Measurements from ENCODE around the gene ANKRD34A.

ANKRD34A gene

DNA sequence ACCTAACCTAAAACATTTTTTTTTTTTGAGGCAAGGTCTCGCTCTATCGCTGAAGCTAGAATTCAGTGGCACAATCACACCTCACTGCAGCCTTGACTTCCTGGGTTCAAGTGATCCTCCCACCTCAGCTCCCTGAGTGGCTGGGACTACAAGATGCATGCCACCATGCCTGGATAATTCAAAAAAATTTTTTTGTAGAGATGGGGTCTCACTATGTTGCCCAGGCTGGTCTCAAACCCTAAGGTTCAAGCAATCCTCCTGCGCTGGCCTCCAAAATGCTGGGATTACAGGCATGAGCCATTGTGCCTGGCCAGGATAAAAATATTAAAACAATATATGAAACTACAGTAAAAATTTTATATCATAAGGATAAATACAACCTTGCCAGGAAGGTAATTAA lies 11.5 kb downstream of the ANKRD34A start:
- peaks cover 27% of the 10 kb centered on the region for H3K4me1 Mint-ChIP-seq
- H3K4me3 Mint-ChIP-seq: no peak overlapping the region
- H3K27me3 Mint-ChIP-seq (ENCODE audit: low read depth): peaks cover under 1% of the 10 kb centered on the region
- H3K9me3 Mint-ChIP-seq: no peaks in the 10 kb centered on the region
- TF ChIP-seq, protein P1, sequence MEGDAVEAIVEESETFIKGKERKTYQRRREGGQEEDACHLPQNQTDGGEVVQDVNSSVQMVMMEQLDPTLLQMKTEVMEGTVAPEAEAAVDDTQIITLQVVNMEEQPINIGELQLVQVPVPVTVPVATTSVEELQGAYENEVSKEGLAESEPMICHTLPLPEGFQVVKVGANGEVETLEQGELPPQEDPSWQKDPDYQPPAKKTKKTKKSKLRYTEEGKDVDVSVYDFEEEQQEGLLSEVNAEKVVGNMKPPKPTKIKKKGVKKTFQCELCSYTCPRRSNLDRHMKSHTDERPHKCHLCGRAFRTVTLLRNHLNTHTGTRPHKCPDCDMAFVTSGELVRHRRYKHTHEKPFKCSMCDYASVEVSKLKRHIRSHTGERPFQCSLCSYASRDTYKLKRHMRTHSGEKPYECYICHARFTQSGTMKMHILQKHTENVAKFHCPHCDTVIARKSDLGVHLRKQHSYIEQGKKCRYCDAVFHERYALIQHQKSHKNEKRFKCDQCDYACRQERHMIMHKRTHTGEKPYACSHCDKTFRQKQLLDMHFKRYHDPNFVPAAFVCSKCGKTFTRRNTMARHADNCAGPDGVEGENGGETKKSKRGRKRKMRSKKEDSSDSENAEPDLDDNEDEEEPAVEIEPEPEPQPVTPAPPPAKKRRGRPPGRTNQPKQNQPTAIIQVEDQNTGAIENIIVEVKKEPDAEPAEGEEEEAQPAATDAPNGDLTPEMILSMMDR (IDR thresholded peaks at IDR 0.05; ENCODE audit: unreplicated experiment in 3 of 3): no peak
- peaks cover 16% of the 10 kb centered on the region for H3K36me3 Mint-ChIP-seq (ENCODE audit: low read depth)
- no peak overlapping the region for H3K27ac Mint-ChIP-seq

DNA sequence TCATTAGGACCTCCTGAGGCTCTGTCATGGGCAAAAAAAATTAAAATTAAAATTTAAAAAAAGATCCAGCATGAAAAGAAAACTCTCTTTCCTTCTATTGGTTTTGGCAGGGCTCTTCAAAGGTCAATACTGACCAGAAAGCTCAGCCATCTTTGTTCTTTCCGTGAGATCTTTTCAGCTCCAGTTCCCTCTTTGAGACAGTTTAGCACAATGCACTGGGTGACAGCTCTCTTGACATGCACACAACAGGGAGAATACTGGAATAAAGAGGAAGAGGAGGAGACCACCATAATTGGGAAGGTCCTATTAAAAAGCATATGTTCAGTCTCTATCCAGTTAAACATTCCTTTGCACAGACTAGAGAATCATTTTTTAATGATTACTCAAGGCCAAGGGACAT lies 12.8 kb downstream of the ANKRD34A start:
- no peak overlapping the region for H3K27ac Mint-ChIP-seq
- H3K4me3 Mint-ChIP-seq: no peak overlapping the region
- no peaks in the 10 kb centered on the region for H3K9me3 Mint-ChIP-seq
- TF ChIP-seq, protein P1 (IDR thresholded peaks at IDR 0.05; ENCODE audit: unreplicated experiment in 3 of 3): no peak
- peaks cover 26% of the 10 kb centered on the region for H3K4me1 Mint-ChIP-seq
- H3K27me3 Mint-ChIP-seq (ENCODE audit: low read depth): no peaks in the 10 kb centered on the region
- peaks cover 23% of the 10 kb centered on the region for H3K36me3 Mint-ChIP-seq (ENCODE audit: low read depth)

DNA sequence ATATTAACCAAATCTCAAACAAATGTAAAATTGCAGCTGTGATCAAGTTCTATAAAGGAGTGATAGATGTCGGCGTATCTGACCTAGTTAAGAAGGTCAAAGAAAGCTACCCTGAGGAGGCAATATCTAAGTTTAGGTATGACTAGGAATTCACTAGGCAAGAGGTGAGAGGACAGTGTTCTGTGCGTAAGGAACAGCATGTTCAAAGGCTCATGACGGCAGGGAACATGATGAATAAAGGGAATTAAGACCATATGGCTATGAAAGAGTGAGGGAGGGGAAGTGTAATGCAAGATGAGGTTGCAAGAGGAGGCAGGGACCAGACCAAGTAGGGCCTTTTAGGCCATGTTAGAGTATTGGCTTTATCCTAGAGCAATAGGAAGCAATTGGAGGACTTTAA lies 15.2 kb downstream of the ANKRD34A start:
- Mint-ChIP-seq H3K4me1 (peaks cover 7% of the 10 kb centered on the region), H3K4me3 (no peak overlapping the region), H3K36me3 (ENCODE audit: low read depth) (peaks cover 29% of the 10 kb centered on the region), H3K27ac (peak overlapping the region in 1 of 3 experiments; percentile 7), H3K27me3 (ENCODE audit: low read depth) (no peaks in the 10 kb centered on the region), H3K9me3 (no peaks in the 10 kb centered on the region)
- TF ChIP-seq, protein P1 (IDR thresholded peaks at IDR 0.05; ENCODE audit: unreplicated experiment in 3 of 3): no peak

DNA sequence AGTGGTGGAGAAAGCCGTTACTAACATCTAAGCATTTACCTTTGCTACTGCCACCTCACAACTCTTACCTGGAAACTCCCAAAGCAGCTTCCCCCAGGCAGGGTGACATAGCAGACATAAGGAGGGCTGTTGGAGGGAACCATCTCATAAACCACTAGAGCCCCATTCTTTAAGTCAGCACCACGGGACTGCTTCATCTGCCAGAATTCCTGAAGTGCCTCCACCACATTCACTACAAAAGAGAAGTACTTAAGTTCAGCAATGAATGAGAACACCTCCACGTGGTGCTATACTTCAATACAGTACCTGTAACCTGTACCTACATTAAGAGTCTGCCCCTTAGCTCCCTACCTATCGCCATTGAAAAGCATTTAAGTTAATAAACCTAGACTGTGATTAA lies 16.8 kb downstream of the ANKRD34A start:
- H3K4me1 Mint-ChIP-seq: peaks cover 9% of the 10 kb centered on the region
- no peaks in the 10 kb centered on the region for H3K9me3 Mint-ChIP-seq
- peaks cover 38% of the 10 kb centered on the region for H3K36me3 Mint-ChIP-seq (ENCODE audit: low read depth)
- H3K4me3 Mint-ChIP-seq: no peak overlapping the region
- TF ChIP-seq, protein P1 (IDR thresholded peaks at IDR 0.05; ENCODE audit: unreplicated experiment in 3 of 3): no peak
- no peaks in the 10 kb centered on the region for H3K27me3 Mint-ChIP-seq (ENCODE audit: low read depth)
- H3K27ac Mint-ChIP-seq: no peak overlapping the region

DNA sequence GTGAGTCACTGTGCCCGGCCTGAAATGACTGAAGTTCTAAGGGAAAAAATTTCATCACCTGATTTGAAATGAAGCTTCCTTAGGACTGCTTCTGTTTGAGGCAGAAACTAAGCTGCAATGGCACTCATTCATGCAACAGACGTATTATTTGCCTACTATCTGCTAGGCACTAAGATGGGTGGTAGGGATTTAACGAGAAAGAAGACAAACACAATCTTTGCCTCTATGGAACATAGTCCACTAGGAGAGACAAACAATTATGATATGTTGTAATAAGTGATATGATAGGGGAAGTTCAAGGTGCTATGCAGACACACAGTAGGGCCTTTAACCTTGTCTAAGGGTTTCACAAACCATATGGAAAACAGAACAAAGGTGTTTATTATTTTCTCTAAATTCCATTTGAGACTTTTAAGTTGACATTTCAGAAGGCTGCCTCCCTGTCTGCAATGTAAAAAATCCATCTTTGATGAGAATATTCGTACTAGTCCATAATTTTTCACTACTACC lies 17.8 kb downstream of the ANKRD34A start:
- no peak overlapping the region for H3K27ac Mint-ChIP-seq
- no peaks in the 10 kb centered on the region for H3K9me3 Mint-ChIP-seq
- TF ChIP-seq, protein P1 (IDR thresholded peaks at IDR 0.05; ENCODE audit: unreplicated experiment in 3 of 3): no peak
- peaks cover 43% of the 10 kb centered on the region for H3K36me3 Mint-ChIP-seq (ENCODE audit: low read depth)
- no peak overlapping the region for H3K4me3 Mint-ChIP-seq
- H3K4me1 Mint-ChIP-seq: peaks cover 14% of the 10 kb centered on the region
- H3K27me3 Mint-ChIP-seq (ENCODE audit: low read depth): no peaks in the 10 kb centered on the region

DNA sequence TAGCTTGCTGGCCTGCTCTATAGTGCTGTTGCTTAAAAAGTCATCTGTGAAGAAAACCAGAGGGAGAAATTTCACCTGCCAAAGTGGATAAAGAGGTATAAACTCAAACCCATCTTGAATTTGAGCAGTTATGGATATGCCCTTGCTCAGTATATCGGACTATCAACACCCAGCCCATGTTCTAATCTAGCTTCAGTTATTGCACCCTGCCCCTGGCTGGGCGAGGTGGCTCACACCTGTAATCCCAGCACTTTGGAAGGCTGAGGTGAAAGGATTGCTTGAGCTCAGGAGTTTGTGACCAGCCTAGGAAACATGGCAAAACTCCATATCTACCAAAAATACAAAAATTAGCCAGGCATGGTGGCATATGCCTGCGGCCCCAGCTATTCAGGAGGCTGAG lies 19.8 kb downstream of the ANKRD34A start:
- TF ChIP-seq, protein P1 (IDR thresholded peaks at IDR 0.05; ENCODE audit: unreplicated experiment in 3 of 3): no peak
- no peaks in the 10 kb centered on the region for H3K27me3 Mint-ChIP-seq (ENCODE audit: low read depth)
- no peak overlapping the region for H3K27ac Mint-ChIP-seq
- H3K9me3 Mint-ChIP-seq: no peaks in the 10 kb centered on the region
- no peak overlapping the region for H3K4me3 Mint-ChIP-seq
- H3K4me1 Mint-ChIP-seq: peaks cover 14% of the 10 kb centered on the region
- H3K36me3 Mint-ChIP-seq (ENCODE audit: low read depth): peaks cover 38% of the 10 kb centered on the region

Measured in nephron (organoid).